SIG-M5 (cell line): ENCODE measurements around the gene PDE4B.
"Not testable (repeated sequence)": the region's sequence is repeated elsewhere in the genome, so short reads cannot be mapped to it uniquely, and the experiment has no call there.

Experiments
- DNase-seq: peaks from one replicate; lab custom pipeline; 2025; lab: John Stamatoyannopoulos, UW

The PDE4B gene

DNA sequence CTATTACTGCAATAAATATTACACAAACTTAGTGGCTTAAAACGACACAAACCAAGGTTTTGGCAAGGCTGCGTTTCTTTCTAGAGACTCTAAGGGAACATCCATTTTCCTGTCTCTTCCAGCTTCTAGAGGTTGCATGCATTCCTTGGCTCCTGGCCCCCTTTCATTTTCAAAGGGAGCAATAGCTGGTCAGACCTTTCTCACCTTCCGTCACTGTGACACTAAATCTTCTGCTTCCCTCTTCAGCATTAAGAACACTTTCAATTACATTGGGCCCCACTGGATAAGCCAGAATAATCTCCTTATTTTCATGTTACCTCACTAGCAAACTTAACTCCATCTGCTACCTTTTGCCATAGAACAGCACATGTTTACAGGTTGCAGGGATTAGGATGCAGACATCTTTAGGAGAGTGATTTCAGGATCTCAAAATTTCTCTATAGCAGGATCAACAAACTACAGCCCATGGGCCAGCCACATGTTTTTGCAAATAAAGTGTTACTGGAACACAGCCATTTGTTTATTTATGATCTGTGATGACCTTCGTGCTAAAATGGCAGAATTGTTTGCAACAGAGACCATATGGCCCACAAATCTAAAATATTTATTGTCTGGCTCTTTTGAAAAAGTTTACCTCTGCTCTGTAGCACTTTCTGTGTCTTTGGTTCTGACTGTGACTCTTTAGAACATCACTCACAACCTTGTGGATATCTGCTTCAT is 519.7 kb downstream of the PDE4B start:
- no peak for DNase-seq

DNA sequence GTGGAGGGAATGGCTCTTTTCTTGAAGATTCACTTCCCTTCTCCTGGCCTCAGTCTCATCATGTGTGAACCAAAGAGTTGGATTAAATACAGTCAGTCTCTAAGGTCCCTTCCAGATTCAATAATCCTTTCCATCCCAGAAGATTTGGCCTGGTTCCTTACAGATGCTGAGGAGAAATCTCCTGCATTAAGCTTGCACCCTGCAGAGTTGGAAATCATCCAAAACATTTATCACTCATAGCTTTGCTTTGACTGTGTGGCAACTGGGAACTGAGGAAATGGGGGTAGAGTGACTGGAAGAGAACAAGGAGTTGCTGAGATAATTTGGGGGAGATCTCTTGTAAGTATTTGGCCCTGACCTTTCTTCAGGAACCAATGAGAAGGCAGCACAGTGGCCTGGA is 520.7 kb downstream of the PDE4B start:
- DNase-seq, result no peak

DNA sequence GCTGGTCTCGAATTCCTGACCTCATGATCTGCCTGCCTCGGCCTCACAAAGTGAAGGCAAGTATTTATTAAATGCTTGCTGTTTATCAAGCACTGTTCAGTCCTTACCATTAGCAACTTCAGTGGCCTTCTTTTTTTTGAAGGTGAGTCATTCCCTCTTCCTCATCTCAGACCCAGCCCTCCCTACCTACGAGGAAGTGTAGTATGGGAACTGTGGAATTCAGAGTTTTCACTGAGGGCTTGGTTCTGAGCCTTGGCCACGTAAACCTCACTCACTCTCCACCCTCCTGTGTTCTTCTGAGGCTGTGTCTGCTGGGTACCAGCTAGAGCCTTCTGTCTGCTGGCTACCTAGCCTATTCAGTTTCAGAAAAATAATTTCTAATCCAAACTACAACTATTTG is 523.0 kb downstream of the PDE4B start:
- no peak for DNase-seq

DNA sequence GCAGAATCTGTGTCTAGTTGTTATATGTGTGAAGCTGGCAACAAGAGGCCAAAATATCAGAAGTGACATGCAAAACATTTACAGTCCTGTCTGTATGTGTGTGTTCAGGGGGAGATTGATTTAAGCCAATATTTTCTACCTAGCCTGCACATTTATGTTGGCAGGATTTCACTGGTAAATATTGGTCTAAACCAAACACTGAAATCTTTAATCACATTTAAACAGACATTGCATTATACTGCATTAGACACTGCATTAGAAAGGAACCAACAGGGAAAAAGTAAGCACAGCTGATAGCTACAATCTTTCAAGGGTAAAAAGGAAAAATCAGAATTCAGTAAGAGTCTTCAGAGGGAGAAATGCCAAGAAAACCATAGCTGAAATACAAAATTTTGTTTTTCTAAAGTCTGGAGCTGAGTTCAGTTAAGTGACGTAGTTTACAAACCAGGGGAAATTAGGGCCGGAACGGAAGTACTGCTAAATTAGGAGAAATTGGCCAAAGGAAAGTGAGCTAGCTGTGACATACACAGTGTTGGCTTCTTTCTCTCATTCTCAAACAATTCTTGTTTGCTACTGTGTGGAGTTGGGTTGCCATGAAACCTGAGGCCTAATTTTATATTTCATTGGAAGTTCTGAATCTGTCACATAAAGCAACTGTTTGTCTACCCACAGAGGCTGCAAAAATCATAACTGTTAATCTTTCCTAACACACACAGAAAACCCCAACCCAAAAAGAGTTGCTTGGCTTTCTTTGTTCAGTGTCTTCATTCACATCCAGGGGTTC is 524.0 kb downstream of the PDE4B start:
- DNase-seq, result no peak

DNA sequence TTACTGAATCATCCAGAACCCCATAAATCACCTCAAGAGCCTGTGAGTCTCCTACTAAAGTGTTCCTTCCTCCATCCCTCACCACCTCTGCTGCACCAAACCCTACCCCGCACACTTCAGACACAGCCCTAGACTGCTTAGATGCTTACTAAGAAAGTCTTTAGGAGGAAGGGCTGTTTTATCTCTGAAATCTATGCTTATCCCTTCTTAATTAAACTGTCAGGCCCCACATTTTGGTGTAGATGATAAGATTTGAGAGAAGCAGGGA is 524.5 kb downstream of the PDE4B start:
- no peak for DNase-seq

DNA sequence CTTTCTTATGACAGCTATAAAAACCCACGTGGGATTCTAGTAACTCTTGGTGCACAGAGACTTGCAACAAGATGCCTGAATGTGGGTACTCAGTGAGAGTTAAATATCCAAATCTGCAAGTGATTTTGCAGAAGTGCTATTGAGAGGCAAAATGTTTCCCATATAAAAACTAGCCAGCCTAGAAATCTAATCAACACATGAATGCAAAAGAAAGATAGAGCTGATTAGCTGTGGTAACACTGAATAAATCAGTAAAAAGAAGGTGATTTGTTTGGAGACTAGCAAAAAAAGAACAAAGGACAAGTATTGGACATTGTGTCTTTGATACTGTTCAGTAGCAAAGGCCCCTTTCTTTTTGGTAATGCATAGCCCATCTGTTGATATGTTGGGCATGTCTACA is 527.5 kb downstream of the PDE4B start:
- no peak for DNase-seq

DNA sequence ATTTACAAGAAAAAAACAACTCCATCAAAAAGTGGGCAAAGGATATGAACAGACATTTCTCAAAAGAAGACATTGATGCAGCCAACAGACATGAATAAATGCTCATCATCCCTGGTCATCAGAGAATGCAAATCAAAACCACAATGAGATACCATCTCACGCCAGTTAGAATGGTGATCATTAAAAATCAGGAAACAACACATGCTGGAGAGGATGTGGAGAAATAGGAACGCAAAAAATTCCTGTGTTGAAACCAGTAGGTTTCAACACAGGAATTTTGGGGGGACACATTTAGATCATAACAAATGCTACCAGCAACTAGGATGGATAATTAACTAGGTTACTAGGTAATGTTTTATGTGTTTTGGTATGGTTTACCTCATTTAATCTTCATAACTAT is 529.8 kb downstream of the PDE4B start:
- DNase-seq, result not testable (repeated sequence)

DNA sequence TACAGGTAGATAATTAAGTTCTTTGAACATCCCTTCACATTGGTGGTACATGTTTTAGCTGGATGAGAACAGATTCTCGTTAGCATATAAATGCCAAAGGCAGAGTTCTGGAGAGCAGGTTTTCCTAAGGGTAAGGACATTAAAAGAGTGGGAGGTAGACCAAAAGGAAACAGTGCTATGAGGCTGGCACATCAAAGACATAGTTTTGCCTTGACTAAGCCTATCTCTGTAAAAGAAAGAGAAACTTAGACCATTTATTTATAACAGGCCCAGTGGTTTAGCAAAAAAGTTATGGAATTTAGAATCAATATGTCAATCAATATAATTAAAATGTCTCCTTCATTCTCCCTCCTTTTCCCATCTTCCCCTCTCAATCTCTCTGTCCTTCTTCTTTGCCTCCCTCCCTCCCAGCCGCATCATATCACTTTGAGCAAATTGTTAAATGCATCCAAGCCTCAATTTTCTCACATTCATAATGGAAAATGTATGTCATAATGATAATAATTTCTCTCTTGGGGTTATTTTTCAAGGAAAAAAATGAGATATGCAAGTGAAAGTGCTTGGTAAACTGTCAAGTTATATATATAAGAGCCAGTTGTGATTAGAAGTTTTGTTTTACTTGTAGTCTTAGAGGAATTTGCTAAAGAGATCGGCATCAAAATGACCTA is 531.4 kb downstream of the PDE4B start:
- no peak for DNase-seq

DNA sequence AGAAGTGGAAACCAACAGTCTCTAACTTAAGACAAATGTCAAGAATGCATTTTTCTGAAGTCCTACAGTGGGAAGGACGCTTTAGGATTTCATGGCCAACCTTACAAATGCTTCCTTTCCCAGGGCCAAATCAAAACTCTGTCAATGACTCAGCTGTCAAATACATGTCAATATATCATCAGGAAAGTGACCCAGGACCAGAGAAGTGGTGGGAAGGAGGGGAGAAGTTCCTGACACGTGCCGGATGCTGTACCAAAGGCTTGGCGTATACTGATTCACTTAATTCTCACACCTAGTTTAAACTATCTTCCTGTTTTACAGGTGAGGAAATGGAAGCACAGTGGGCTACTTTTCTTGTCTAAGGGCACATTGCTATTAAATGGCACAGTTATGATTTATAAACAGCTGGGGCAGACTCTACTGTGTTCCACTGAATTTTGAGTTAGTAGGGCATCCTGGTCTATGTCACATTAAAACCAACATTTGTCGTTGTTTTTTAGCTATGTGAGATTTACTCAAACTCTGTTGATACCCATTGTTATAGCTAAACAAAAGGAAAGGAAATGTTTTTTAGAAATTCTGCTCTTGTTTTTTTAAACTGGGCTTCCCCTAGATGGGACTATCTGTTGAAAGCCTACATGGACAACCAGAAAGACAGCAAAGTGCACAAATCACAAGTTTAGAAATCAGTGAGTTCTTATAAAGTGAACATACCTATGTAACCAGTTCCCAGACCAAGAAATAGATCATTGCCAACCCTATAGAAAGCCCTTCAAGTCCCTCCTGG is 533.1 kb downstream of the PDE4B start:
- no peak for DNase-seq

DNA sequence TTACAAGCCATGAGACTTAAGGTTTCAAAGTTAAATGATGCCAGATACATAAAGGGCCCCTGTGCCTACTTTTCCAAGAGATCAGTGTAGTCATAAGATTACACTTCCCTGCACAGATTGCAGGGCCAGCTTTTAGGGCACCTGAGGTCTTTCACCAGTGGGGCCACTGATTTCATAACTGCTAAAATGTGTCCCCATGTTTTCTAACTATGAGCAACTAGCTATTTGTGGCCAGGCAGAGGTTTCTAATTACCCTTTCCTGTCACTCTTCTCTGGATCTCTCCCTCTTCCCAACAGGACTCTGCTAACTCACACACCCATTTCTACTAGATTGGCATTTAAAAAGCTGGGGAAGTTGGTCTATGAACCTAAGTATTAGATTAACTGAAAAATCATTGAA is 534.2 kb downstream of the PDE4B start:
- DNase-seq, result no peak

DNA sequence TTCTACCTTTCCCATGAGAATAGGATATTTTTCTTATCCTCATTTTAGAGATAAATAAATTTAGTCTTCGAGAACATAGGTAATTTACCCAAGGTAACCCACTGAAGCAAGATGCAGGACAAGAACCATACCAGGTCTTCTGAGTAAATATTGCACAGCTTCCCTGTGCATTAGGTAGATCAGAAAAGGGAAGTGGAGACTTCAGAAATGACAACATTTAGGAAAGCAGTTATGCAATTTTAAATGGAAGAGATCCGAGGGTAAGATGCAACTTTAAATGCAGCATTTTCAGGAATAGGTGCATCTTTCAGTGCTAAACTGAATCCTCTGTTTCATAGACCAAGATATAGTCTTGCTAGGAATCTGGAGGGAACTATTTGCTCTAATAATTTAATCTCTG is 534.9 kb downstream of the PDE4B start:
- peak; percentile 33 for DNase-seq

DNA sequence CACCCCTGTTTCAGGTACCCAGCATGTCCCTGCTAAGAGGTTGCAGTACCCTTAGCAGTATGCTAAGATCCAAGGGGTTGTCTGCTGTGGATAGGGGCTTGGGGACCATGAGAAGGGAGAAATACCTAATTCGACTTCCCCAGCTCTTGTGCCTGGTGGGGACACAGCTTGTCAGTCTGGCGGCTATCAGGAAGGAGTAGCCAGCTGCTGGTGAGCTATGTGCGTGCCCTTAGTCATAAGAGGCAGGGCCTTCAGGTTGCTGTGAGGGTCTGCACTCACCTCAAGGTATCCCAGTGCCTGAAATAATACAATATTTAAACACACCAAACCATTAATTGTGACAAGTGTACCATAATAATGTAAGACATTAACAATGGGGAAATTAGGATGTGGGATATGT is 536.2 kb downstream of the PDE4B start:
- no peak for DNase-seq

DNA sequence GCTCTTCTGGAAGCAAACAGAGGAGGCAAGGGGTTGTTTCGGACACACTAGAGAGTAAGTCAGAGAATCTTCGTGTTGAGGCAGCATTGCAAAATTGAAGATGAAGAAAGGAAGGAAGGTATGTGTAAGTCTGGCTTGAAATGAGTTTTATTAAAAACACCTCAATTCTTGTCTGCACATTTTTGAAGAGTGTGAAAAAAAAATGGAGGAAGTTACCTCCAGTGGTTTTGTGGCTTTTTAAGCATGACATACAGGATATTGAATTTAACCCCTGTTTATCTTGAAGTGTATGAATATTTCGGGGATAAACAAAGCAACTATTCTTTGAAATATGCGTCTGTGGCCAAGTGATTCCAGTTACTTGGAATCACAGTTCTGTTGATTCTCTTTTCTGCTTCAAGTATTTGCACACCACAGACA is 538.0 kb downstream of the PDE4B start:
- DNase-seq, result no peak

DNA sequence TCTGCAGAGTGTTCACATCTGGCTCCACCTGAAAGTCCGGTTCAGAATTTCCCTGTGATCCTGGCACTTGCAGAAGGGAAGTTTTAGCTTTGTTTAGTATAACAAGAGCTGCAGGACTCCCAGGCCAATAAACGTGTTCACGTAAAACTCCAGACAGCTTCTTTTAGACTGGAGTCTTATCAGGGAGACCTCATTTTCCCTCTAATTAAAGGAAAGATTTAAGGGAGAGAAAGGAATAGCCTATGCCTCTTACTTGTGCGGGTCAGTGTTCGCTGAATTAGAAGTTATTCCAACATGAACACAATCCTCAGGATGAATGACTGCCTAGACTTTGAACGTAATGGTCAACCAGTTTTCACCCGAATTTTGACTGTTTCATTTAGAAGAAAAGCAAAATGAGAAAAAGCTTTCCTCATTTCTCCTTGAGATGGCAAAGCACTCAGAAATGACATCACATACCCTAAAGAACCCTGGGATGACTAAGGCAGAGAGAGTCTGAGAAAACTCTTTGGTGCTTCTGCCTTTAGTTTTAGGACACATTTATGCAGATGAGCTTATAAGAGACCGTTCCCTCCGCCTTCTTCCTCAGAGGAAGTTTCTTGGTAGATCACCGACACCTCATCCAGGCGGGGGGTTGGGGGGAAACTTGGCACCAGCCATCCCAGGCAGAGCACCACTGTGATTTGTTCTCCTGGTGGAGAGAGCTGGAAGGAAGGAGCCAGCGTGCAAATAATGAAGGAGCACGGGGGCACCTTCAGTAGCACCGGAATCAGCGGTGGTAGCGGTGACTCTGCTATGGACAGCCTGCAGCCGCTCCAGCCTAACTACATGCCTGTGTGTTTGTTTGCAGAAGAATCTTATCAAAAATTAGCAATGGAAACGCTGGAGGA is 539.2 kb downstream of the PDE4B start:
- no peak for DNase-seq

DNA sequence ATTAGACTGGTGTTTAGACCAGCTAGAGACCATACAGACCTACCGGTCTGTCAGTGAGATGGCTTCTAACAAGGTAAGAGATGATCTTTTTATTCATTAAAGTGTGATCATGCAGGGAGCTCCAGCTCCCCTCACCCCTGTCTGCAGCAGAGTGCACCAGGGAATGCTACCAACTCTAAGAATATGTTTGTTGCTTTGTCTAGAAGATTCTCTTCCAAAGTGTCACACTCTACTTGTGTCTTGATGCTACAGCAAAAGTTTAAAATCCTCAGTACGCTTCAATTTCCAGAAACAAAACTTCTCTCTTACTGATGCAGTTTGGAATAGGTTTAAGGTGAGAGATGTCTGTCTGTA is 539.8 kb downstream of the PDE4B start:
- DNase-seq, result no peak

DNA sequence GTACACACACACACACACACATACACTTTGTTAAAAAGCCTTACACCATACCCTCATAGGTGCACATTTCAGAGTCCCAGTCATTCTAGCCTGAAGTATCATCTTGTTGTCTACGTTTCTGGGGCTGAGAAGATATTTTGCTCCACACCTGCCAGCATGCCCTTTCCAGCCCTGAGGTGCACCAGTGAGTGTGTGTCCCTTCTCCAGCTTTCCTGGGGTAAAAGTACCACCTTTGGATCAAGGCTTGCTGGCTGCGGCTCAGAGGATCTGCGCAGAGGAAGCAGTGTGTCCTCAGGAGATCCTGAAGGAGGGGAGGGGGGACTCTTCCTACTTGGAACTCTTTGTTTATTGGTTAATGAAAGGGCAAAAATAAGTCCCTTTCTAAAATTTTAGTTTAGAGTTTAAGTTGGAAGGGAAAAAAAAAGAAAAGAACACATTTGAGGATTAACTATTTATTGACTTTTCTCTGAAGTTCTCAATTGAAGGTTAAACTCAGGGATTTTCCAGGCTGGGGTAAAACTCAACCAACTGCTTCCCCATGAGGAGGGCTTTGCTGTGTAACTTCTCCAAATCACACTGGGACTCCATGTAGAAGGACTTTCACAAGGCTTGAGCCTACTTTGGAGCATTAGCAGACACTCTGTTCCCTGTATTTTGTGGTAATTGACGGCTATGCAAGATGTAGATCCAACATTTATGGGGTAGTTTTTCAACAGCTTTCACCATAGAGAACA is 540.9 kb downstream of the PDE4B start:
- DNase-seq, result no peak

DNA sequence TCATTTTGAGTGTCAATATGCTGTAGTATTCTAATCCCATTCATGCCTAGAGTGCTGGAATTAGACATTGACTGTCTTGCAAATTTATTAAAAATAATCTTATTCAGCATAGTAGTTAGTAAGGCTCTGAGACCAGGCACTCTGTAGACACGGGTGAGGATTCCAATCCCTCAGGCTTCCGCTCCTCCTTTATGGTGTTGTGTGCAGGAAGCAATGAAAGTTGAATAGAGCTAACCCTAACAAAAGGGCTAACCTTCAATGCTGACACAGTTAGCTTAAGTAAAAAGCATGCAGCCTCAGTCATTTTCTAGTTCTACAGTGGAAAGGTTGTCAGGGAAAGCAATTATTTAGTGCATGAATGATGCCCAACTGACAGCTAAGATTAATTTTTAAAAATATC is 541.6 kb downstream of the PDE4B start:
- DNase-seq, result no peak

DNA sequence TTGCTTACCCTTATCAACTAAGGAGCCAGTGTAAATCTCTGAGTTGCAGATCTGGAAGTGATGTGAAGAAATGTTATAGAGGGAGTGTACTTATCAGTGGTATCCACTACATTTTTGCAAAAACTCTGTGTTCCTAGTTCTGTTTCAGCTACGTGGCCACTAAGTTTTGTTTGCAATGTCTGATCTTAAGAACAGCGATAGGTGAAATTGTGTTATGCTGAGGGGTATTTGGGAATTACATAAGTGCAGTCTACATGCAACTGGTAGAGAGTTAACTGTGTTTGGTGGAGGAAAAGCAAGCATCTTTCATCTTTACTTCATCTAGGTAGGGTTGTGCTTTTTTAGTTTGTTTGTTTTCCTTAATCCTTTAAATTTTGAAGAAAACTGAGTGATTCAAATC is 542.4 kb downstream of the PDE4B start:
- no peak for DNase-seq

DNA sequence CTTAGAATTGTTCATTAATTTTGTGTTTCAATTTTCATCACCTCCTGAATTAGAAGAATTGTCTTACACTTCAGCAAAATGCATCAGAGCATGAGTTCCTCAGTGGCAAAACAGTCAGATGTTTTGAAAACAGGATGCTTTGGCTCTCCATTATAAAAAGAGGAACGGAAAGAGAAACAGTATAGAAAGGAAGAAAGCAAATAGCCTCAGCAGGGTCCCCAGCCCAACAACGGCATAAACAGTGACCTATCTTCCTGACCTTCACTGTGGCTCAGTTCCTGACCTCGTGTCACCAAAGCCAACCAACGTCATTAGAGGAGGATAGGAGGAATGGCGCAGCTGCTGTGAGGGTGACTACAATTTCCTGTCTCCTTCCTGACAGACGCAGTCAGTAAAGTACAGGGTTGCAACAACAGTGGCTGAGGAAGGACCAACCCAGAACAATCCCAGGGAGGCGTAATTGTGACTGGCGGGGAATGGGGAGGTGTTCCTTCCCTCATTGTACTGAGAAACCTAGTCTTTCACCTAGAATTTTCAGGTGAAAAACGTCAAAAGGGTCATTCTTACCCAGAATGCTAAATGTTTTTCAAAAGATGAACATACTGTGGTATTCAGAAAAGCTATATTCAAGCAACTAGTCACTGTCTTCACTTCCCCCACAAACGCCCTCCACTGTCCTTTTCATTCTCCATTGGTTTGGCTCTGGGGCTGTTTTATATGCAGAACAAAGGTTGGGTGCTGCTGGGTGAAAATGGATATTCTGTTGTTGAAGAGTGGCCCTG is 543.4 kb downstream of the PDE4B start:
- DNase-seq, result peak; percentile 82

DNA sequence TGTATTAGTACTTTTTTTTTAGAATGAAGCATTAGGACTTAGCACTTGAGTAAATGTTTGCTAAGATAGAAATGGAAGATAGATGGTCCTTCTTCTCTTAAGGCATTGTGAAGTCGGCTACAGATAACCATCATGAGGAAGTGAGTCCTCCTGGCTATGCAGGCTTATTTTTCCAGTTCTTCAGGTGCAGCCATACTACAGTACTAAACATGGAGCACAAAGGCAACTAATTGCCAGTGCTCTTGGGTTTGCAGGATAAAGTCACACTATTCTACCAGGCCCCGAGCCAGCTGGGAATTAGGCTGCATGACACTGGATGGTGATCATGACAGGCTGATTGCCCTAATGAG is 543.9 kb downstream of the PDE4B start:
- DNase-seq, result no peak
